Upper lobe of right lung (tissue), 1 donor: ENCODE results near the gene PLTP. TPM values are rescaled to one million over a fixed set of nuclear protein-coding genes. Genes with fewer than 3 reads are reported as not detected.
A peak's percentile ranks its signal among the peaks of the same experiment; 100 is the strongest.
"Not testable (repeated sequence)": the region's sequence is repeated elsewhere in the genome, so short reads cannot be mapped to it uniquely, and the experiment has no call there.

Source experiments
- ATAC-seq: fragments of 200-7000 bp; cut with Tn5 transposase; one replicate; pipeline ENCODE4 v1.9.1; 2020; ENCODE audit warnings: mild to moderate bottlenecking, moderate library complexity
- DNase-seq: peaks from one replicate; pipeline ENCODE4 v3.0.0-alpha.2; 2020
- H3K27ac ChIP-seq: fragments of 200-600 bp; one replicate; pipeline ENCODE4 v1.8.0; 2022
- H3K27me3 ChIP-seq: fragments of 200-600 bp; one replicate; pipeline ENCODE4 v1.8.0; 2022; ENCODE audit warnings: mild to moderate bottlenecking
- H3K36me3 ChIP-seq: fragments of 200-600 bp; one replicate; pipeline ENCODE4 v1.8.0; 2022
- H3K4me1 ChIP-seq: fragments of 200-600 bp; one replicate; pipeline ENCODE4 v1.8.0; 2022
- H3K4me3 ChIP-seq: fragments of 200-600 bp; one replicate; pipeline ENCODE4 v1.8.0; 2022; ENCODE audit warnings: mild to moderate bottlenecking
- H3K9me3 ChIP-seq: fragments of 200-600 bp; one replicate; pipeline ENCODE4 v1.8.0; 2022
- CTCF ChIP-seq: fragments of 200-600 bp; IDR thresholded peaks from one replicate; pipeline ENCODE4 v1.8.0; 2022; ENCODE audit warnings: antibody characterized with exemption
- intact Hi-C: fragments of 100-400 bp; cut with DNase I; formaldehyde crosslinking; loops from one replicate; pipeline ENCODE4 v1.11.0; 2022
- total RNA-seq: library from RNA; stranded (reverse); fragmentation: NEBNext Ultra II Directional; extraction: Animal tissue kit (Norgen Biotek cat#: 25700); gene quantifications from one replicate; pipeline ENCODE4 v1.2.1, GENCODE V29; 2021
- donor health status: DM: no; HTN: yes; CAD: no; lungs with severe emphysema.

Gene PLTP
- total RNA-seq, 1 donor from 2014 or later: 65.9 TPM

- H3K36me3 ChIP-seq: peaks cover 34% of the 10 kb centered on the region
- H3K4me1 ChIP-seq: peaks cover 13% of the 10 kb centered on the region
- H3K27ac ChIP-seq: peak within 1 kb of the TSS; percentile 83
- H3K9me3 ChIP-seq: no peaks in the 10 kb centered on the region
- DNase-seq (peak; percentile 99), ATAC-seq (peak; percentile 99)
- peak within 1 kb of the TSS; percentile 80 for H3K4me3 ChIP-seq
- intact Hi-C loops: no loop called here
- H3K27me3 ChIP-seq: no peaks in the 10 kb centered on the region
- no peak for TF ChIP-seq CTCF
Observed at GRCh38 chr20:45880988-45881788, 30.8 kb downstream of the PLTP start, which contains the start of gene ZSWIM1. Gene ZSWIM1, plus strand, starts transcription at chr20:45881227. Its CDS starts 1,366 bp downstream, at chr20:45882593.

- Histone ChIP-seq H3K9me3 (no peaks in the 10 kb centered on the region), H3K27me3 (no peaks in the 10 kb centered on the region), H3K4me3 (no peak overlapping the region), H3K36me3 (peaks cover 27% of the 10 kb centered on the region), H3K27ac (no peak overlapping the region), H3K4me1 (peaks cover 13% of the 10 kb centered on the region)
- intact Hi-C loops: no loop called here
- ATAC-seq: no peak
- no peak for TF ChIP-seq CTCF
- no peak for DNase-seq
Observed at GRCh38 chr20:45878076-45878761, 33.7 kb downstream of the PLTP start.

- no peak for ATAC-seq
Observed at GRCh38 chr20:45874576-45874975, 37.4 kb downstream of the PLTP start.

GRCh38 chr20:45874104-45874481 is 37.9 kb downstream of the PLTP start:
- H3K36me3 ChIP-seq: peaks cover 18% of the 10 kb centered on the region
- H3K9me3 ChIP-seq, H3K4me3 ChIP-seq, H3K27ac ChIP-seq, ATAC-seq, intact Hi-C loops, H3K27me3 ChIP-seq, DNase-seq, H3K4me1 ChIP-seq: not testable (repeated sequence)

More at GRCh38 chr20:45874576-45874975, 37.4 kb downstream of the PLTP start:
- intact Hi-C loops: no loop called here
- Histone ChIP-seq H3K27ac (no peak overlapping the region), H3K27me3 (no peaks in the 10 kb centered on the region), H3K9me3 (no peaks in the 10 kb centered on the region), H3K4me3 (no peak overlapping the region), H3K4me1 (no peaks in the 10 kb centered on the region), H3K36me3 (peaks cover 18% of the 10 kb centered on the region)
- TF ChIP-seq CTCF: no peak
- no peak for DNase-seq

- Histone ChIP-seq H3K27ac (no peak overlapping the region), H3K36me3 (peaks cover 15% of the 10 kb centered on the region), H3K4me1 (no peaks in the 10 kb centered on the region), H3K9me3 (no peaks in the 10 kb centered on the region), H3K27me3 (no peaks in the 10 kb centered on the region), H3K4me3 (no peak overlapping the region)
- ATAC-seq (no peak), DNase-seq (no peak)
- intact Hi-C loops: no loop called here
- no peak for TF ChIP-seq CTCF
Observed at GRCh38 chr20:45873409-45874103, 38.4 kb downstream of the PLTP start.
